Duodenal mucosa (tissue), 2 donors: ENCODE results near the gene TNFRSF19.

Experiments
- H3K27ac ChIP-seq: one replicate; pipeline ENCODE4 v1.7.0; 2013; ENCODE audit warnings: low read depth, low read length
- H3K27me3 ChIP-seq, 2 donors: one replicate each; pipeline ENCODE4 v1.7.0; 2013; ENCODE audit warnings: low read length in 2 of 2, control low read depth in 1 of 2; ENCODE audit not compliant: insufficient read depth in 2 of 2, control insufficient read depth in 1 of 2
- H3K36me3 ChIP-seq, 2 donors: one replicate each; pipeline ENCODE4 v1.7.0; 2013; ENCODE audit warnings: low read length in 2 of 2, control low read depth in 1 of 2; ENCODE audit not compliant: insufficient read depth in 2 of 2, control insufficient read depth in 1 of 2
- H3K4me1 ChIP-seq, 2 donors: one replicate each; pipeline ENCODE4 v1.7.0; 2013; ENCODE audit warnings: low read length in 2 of 2, control low read depth in 1 of 2; ENCODE audit not compliant: insufficient read depth in 2 of 2, control insufficient read depth in 1 of 2
- H3K4me3 ChIP-seq, 2 donors: one replicate each; pipeline ENCODE4 v1.7.0; 2013; ENCODE audit warnings: low read length in 2 of 2, low read depth in 1 of 2
- H3K9ac ChIP-seq, 2 donors: one replicate each; pipeline ENCODE4 v1.7.0; 2013; ENCODE audit warnings: low read length in 2 of 2, low read depth in 1 of 2
- H3K9me3 ChIP-seq, 2 donors: one replicate each; pipeline ENCODE4 v1.7.0; 2013; ENCODE audit warnings: low read length in 2 of 2, control low read depth in 1 of 2; ENCODE audit not compliant: control insufficient read depth in 1 of 2

The TNFRSF19 gene

DNA sequence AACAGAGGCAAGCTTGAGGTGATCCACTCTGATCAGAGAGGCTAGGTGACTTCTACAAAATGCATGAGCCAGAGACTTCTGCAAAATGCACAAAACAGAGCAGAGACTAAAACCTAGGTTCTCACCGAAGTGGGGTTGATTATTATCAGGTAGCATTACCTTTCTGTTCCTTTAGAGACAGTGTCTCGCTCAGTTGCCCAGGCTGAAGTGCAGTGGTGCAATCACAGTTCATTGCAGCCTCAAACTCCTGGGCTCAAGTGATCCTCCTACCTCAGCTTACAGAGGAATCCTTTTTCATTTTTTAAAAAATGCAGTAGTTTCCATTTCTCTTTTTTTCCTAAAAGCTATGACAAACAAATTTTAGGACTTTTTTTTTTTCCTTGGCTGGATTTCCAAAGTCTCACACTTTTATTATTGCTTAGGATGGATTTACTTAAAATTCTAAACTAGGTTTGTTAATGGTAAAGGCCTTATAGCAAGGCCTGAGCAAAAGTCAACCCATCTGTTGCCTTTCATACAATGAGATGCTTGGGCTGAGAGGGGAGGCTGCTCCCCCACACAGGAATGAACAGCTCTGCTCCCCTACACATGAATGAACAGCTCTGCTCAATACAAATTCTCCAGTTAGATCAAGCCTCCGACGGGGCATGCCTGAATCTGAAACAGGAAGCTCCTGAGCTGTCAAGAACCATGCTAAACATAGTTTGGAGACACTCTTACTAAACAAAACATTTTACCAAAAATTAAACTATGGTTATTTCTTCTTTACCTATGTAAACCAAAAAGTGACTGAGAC is 18.8 kb upstream of the TNFRSF19 start:
- no peak overlapping the region for H3K27ac ChIP-seq
- H3K9me3 ChIP-seq = no peaks in the 10 kb centered on the region
- H3K27me3 ChIP-seq = peaks cover 0 to 5% of the 10 kb centered on the region in 2 donors
- no peaks in the 10 kb centered on the region for H3K4me1 ChIP-seq
- no peak overlapping the region for H3K4me3 ChIP-seq
- H3K9ac ChIP-seq = no peak overlapping the region
- no peaks in the 10 kb centered on the region for H3K36me3 ChIP-seq

DNA sequence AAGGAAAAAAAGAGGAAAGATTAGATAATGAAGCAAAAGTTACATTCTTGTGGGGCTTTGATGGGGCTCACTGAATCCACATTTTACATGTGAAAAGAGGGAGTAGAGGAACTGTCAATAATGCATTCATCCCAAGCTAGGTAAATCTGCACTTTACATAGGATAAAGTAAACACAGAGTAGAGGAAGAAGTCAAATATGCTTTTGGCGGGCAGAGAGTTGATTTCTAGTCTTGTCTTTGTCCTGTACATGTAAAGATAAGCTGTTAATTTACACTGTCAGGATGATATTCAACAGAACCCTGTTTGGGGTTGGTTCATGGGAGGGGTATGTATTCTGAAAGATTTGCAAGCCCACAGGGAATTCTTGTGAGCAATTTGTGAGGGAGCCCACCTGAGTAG is 18.0 kb upstream of the TNFRSF19 start:
- Histone ChIP-seq H3K4me1 (no peaks in the 10 kb centered on the region), H3K27me3 (no peaks in the 10 kb centered on the region), H3K36me3 (no peaks in the 10 kb centered on the region), H3K9me3 (no peaks in the 10 kb centered on the region), H3K9ac (no peak overlapping the region), H3K4me3 (no peak overlapping the region), H3K27ac (no peak overlapping the region)

DNA sequence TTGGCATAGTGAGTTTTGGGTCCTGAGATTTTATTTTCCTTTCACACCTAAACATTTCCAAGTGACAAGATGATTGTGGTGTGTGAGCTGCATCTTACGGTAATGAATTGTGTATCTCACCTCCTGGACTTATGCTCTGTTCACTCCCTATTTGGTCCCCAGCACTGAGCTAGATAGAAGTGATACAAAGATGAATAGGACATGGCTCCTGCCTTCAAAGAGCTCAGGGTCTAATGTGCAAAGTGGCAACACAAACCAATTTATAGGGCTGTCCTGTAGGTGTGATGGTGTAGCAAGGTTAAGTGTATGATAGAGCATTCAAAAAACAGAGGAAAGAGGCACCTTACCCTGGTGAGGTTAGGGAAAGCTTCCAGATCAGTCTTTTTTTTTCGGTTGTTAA is 17.6 kb upstream of the TNFRSF19 start:
- H3K9me3 ChIP-seq = no peaks in the 10 kb centered on the region
- H3K36me3 ChIP-seq = no peaks in the 10 kb centered on the region

DNA sequence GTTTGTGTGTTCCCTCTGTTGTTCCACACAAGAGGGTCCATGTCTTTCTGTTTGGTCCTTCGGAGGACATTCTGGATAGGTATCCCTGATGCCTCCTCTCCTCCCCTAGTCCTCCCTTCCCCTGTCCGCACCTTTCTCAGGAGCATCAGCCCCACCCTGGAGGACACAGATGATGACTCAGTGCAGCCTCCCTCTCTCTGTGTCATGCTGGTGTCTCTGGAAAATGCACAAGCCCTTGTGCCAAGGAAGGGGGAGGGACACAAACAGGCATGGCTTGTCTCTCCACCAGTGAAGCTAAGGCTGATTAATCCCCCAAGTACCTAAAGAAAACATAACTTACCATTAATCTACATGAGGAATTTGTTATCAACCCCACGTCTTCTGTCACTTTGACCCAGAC is 16.2 kb upstream of the TNFRSF19 start:
- no peak overlapping the region for H3K27ac ChIP-seq
- no peaks in the 10 kb centered on the region for H3K4me1 ChIP-seq
- H3K36me3 ChIP-seq = no peaks in the 10 kb centered on the region
- no peaks in the 10 kb centered on the region for H3K27me3 ChIP-seq
- H3K4me3 ChIP-seq = no peak overlapping the region
- H3K9ac ChIP-seq = no peak overlapping the region
- H3K9me3 ChIP-seq = no peaks in the 10 kb centered on the region

More for the DNA sequence above, 17.6 kb upstream of the TNFRSF19 start:
- Histone ChIP-seq H3K27ac (no peak overlapping the region), H3K4me3 (no peak overlapping the region), H3K9ac (no peak overlapping the region), H3K27me3 (no peaks in the 10 kb centered on the region), H3K4me1 (no peaks in the 10 kb centered on the region)

DNA sequence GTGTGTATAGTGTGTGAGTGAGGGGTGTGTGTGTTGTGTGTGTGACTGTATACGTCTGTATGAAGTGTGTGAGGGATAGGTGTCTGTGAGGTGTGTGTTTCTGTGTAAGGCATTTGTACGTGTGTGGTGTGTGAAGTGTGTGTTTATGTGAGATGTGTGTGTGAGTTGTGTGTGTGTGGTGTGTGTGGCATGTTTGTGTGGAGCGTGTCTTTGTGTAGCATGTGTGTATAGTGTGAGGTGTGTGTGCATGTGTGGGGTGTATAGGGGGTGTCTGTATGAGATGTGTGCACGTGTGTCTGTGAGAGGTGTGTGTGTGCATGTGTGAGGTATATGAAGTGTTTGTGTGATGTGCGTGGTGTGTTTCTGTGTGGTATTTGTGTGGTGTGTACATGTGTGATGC is 13.2 kb upstream of the TNFRSF19 start:
- Histone ChIP-seq H3K27me3 (no peaks in the 10 kb centered on the region), H3K9me3 (no peaks in the 10 kb centered on the region), H3K9ac (no peak overlapping the region), H3K4me3 (no peak overlapping the region), H3K36me3 (no peaks in the 10 kb centered on the region), H3K4me1 (no peaks in the 10 kb centered on the region), H3K27ac (no peak overlapping the region)

DNA sequence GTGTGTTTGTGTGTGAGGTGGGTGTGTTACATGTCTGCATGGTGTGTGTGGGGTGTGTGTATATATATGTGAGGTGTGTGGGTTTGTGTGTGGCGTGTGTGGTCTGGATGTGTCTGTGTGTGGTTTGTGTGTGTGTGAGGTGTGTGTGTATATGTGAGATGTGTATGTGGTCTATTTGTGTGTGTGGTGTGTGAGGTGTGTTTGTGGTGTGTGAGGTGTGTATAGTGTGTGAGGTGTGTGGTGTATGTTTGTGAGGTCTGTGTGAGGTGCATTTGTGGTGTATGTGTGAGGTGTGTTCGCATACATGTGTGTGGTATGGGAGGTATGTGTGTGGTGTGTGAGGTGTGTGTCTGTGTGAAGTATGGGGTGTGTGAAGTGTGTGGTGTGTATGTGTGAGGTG is 12.5 kb upstream of the TNFRSF19 start:
- Histone ChIP-seq H3K4me3 (no peak overlapping the region), H3K36me3 (no peaks in the 10 kb centered on the region), H3K4me1 (no peaks in the 10 kb centered on the region), H3K27ac (no peak overlapping the region), H3K9ac (no peak overlapping the region), H3K27me3 (no peaks in the 10 kb centered on the region), H3K9me3 (no peaks in the 10 kb centered on the region)

DNA sequence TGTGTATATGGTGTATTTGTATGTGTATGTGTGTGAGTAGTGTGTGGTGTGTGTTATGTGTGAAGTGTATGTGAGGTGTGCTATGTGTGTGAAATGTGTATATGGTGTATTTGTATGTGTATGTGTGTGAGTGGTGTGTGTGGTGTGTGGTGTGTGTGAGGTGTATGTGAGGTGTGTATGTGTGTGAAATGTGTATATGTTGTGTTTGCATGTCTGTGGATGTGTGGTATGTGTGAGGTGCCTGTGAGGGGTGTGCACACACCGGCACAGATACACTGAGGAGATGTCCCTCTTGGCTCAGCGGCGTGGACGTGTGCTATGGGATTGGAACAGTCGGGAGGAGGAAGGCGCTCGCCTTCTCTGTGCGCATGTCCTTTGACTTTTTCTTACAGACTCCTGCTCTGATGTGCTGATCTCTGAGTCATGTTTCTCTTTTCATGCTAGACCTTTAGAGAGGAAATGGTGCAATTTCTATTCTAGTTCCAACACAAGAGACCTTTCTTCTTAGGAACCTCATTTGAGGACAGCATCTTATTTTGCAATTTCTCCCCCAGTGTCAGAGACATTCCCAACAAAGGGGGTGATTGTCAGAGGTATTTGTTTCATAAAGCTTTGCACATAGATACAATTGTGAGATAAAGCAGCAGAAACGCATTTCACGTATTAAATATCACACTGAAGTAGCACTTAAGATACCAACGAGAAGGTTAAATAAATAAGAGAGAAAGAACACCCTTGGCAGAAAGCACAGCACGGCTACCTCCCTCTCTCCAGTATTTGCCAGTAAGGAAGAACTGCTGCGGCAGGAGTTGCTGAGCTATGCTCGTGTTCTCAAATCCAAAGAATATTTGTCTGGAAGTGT is 11.3 kb upstream of the TNFRSF19 start:
- Histone ChIP-seq H3K9me3 (no peaks in the 10 kb centered on the region), H3K27ac (no peak overlapping the region), H3K4me1 (no peaks in the 10 kb centered on the region), H3K4me3 (no peak overlapping the region), H3K27me3 (no peaks in the 10 kb centered on the region), H3K9ac (no peak overlapping the region), H3K36me3 (no peaks in the 10 kb centered on the region)

DNA sequence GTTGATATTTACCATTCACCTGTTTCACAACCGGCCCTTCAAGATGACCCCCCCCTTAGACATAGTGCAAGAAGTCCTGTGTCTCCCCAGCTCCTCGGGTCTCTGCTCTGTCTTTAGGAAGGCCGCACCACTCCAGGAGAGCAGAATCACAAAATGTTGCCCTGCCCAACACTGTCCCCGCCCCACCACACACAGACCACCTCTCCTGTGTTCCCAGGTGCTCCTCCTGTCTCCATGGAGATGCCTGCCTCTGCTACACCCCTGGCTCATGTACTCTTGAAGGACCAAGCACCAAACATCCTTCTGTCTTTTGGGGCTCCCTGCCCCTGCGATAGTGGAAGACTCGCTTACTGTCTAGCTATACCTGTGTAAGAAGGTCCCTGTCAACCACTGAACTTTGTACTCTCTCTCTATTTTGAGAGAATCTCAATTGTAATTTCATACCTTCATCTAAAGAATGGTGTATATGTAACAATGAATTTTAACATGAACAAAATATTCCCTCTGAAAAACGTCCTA is 9.6 kb upstream of the TNFRSF19 start:
- H3K4me3 ChIP-seq = no peak overlapping the region
- H3K27me3 ChIP-seq = no peaks in the 10 kb centered on the region
- no peak overlapping the region for H3K9ac ChIP-seq
- H3K36me3 ChIP-seq = no peaks in the 10 kb centered on the region
- no peaks in the 10 kb centered on the region for H3K4me1 ChIP-seq
- H3K27ac ChIP-seq = no peak overlapping the region
- H3K9me3 ChIP-seq = no peaks in the 10 kb centered on the region

DNA sequence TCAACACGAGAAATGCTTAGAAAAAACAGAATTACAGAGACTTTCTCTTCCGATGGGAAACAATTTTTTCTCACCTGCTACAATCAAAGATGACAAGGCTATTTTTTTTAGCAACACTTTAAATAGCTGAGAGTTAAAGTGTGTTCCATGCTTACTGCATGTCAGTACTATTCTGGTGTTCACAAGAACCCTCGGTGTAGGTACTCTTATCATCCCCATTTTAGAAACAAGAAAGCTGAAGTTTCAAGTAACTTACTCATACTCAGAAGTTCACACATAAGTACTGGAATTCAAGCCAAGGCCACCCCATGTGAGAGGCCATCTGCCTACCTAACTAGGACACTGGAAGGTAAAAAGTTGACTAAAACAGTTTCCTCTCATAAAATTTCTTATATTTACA is 9.0 kb upstream of the TNFRSF19 start:
- no peaks in the 10 kb centered on the region for H3K9me3 ChIP-seq
- H3K4me3 ChIP-seq = no peak overlapping the region
- no peaks in the 10 kb centered on the region for H3K4me1 ChIP-seq
- H3K27ac ChIP-seq = no peak overlapping the region
- no peak overlapping the region for H3K9ac ChIP-seq
- H3K36me3 ChIP-seq = no peaks in the 10 kb centered on the region
- no peaks in the 10 kb centered on the region for H3K27me3 ChIP-seq
